RPMI7951 (cell line): ENCODE data around the gene KCTD1. TPM values are rescaled to one million over a fixed set of nuclear protein-coding genes. Genes with fewer than 3 reads are reported as not detected.
A peak's percentile ranks its signal among the peaks of the same experiment; 100 is the strongest.

Source experiments
- DNase-seq: peaks from one replicate; pipeline ENCODE4 v3.0.0-alpha.2; 2012; ENCODE audit warnings: low read depth
- total RNA-seq: library from RNA; depleted of rRNA; stranded (reverse); fragments of >200 nt; shearing (Covaris generic); gene quantifications from 2 replicates; pipeline ENCODE4 v1.2.3, GENCODE V29; 2014

The KCTD1 gene
- total RNA-seq, 1 experiment from 2014 or later: 19.2 TPM

DNA sequence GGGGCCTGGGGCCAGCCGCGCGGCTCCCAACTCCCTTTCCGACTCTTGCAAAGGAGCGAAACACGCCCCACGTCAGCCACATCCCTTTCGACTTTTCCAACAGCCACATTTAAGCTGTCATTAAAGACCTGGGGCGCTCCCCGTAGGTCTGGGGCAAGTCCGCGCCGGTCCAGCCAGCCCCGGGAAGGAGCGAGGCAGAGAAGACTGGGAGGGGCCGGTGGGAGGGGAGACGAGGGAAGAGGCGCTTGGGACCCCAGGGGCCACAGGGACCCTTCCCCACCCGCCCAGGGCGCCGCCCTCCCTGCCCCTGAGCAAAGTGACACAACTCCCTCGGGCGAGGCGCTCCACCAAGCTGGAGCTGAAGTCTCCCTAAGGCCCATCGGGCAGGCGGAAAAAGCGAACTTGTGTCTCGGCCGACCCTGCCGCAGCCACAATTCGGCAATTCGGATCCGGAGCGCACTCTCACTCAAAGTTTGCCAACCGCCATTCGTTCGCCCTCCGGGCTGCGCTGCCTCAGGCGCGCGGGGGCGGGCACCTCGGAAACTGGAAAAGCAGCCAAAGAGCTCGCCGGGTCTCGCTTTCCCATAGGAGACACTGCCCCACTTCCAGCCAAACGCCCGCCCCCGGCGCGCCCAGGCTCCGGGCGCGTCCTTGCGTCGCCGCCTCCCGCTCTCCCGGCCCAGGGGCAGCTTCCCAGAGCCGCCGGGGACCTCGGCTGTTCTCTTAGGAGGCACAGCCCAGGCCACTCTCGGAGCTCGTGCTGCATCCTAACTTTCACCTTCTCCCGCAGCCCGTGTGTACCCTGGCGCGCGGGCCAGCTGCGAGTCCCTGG, 1.1 kb upstream of the KCTD1 start:
- peak; percentile 78 for DNase-seq

DNA sequence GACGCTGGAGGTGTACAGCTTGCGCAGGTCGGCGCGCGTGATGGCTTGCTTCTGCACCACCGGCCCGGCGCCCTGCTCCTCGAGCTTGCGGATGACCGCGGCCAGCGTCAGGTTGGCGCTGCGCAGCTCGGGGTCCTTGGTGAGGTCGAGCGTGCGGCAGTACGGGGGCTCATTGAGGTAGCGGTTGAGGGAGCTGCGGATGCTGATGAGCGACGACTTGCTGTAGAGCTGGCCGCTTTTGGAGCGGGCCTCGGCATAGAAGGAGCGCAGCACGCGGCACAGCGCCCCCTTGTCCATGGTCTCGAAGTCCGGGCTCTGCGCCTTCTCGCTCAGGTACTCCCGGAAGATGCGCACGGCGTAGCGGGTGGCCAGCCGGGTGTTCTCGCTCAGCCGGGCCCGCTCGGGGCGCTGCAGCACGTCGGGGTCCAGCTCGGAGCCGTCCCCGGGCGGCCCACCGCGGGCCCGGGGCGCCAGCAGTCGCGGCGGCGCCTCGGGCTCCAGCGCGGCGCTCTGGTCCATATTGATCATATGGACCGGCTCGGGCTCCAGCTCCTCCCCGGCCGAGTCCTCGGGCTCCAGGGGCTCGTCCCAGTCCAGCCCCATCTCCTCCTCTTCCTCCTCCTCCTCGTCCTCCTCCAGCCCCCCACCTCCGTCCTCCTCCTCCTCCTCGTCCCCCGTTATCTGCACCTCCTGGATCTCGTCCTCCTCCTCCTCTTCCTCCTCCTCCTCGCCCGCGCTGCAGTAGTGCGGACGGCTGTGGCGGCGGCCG, 523 bp downstream of the KCTD1 start:
- DNase-seq: no peak

GRCh38 chr18:26546875-26547645, 1.3 kb downstream of the KCTD1 start:
- DNase-seq: no peak

- DNase-seq: peak; percentile 25
These were observed 2.0 kb downstream of the KCTD1 start for GRCh38 chr18:26546170-26546874.

DNA sequence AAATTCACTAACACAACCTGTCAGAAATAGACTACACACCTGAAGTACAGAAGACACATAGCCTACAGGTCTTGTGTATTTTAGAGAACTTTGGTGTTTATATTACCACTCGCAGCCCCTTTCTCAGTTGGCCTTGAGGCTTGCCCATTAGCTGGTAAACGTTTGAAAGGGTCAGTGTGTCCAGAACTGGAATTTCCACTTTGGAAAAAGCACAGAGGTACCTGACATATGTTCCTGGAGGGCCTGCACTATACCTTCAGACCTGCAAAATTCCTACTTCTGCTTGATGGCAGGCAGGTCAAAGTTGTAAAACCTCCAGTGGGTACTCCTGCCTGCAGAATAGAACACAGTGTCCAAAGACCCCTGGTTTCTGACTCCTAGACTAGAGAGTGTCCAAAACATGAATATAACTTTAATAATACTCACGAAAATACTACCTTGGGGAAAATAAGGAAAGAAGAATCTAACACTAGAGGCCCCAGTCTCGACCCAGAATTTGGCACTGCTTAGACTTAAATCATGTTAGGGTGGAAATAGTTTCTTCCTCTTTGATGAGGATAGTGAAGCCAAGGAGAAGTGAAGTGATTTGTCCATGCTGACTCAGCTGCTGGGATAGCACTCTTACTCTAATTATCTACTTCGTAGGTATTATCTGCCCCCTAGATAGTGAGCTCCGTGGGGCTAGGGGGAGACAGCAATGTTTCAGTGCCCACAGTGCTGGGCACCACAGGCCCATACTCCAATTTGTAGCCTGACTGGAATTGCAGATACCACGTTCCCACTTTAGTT, 2.8 kb downstream of the KCTD1 start:
- no peak for DNase-seq

- DNase-seq: no peak
These were observed 3.9 kb downstream of the KCTD1 start for GRCh38 chr18:26544451-26544850.

GRCh38 chr18:26543373-26543772, 5.0 kb downstream of the KCTD1 start:
- DNase-seq: no peak

GRCh38 chr18:26540043-26540628, 8.2 kb downstream of the KCTD1 start:
- peak; percentile 63 for DNase-seq

GRCh38 chr18:26538524-26538923, 9.8 kb downstream of the KCTD1 start:
- no peak for DNase-seq

DNA sequence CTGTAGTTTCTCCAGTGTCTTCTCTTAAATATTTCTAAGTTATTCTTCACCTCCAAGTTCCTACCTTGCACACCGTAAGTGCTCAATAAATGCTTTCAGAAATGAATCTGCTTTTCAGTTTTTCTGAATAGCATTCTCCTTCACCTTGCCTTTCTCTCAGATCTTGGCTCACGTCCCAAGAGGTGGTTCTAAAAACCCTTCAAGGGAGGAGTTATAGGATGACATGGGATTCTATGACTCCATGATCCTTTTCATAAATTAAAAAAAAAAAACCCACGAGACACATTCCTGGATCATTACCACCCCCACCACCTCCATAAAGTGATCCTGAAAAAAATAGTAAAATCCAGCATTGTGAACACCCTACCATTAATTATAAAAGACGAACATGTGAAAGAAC, 11.7 kb downstream of the KCTD1 start:
- no peak for DNase-seq

GRCh38 chr18:26536032-26536431, 12.3 kb downstream of the KCTD1 start:
- DNase-seq: no peak

- DNase-seq: no peak
These were observed 12.7 kb downstream of the KCTD1 start for GRCh38 chr18:26535630-26536029.

- peak; percentile 25 for DNase-seq
These were observed 15.7 kb downstream of the KCTD1 start for GRCh38 chr18:26532367-26533340.

GRCh38 chr18:26531605-26532298, 16.6 kb downstream of the KCTD1 start:
- DNase-seq: no peak

DNA sequence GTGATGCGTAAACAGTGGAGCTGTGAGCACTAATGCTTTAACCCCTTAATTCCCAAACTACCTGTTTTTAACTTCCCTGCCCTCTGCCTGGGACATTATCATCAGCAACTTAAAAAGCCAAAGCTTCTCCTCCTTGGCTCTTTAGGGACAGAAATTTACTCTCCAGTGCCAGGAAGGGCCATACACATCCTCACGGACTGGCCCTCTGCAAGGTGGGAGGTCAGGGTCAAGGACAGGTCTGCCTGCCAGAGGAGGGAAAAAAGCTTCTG, 21.5 kb downstream of the KCTD1 start:
- no peak for DNase-seq

- no peak for DNase-seq
These were observed 22.0 kb downstream of the KCTD1 start for GRCh38 chr18:26526128-26526965.

- no peak for DNase-seq
These were observed 23.6 kb downstream of the KCTD1 start for GRCh38 chr18:26524504-26525351.
